H9 (cell line): ENCODE results near the gene NGRN. TPM values are rescaled to one million over a fixed set of nuclear protein-coding genes. Genes with fewer than 3 reads are reported as not detected.

ENCODE experiments used
- DNase-seq: peaks from one replicate; pipeline ENCODE4 v3.0.0-alpha.2; 2017
- H2AFZ ChIP-seq: one replicate; pipeline ENCODE4 v1.6.1; 2013; ENCODE audit warnings: mild to moderate bottlenecking, low read length, control low read depth, moderate library complexity
- H2AK5ac ChIP-seq: 2 replicates; pipeline ENCODE4 v1.6.1; 2013; ENCODE audit warnings: low read length, control low read depth, mixed read lengths; ENCODE audit not compliant: insufficient read length
- H2BK120ac ChIP-seq: one replicate; pipeline ENCODE4 v1.6.1; 2013; ENCODE audit warnings: low read depth, mild to moderate bottlenecking, low read length, control low read depth, inconsistent platforms; ENCODE audit not compliant: poor library complexity, severe bottlenecking
- H2BK12ac ChIP-seq: 2 replicates; pipeline ENCODE4 v1.6.1; 2013; ENCODE audit warnings: low read length, control low read depth, mixed read lengths, low read depth; ENCODE audit not compliant: insufficient read length
- H2BK15ac ChIP-seq: 2 replicates; pipeline ENCODE4 v1.6.1; 2013; ENCODE audit warnings: low read depth, low read length, control low read depth
- H2BK20ac ChIP-seq: one replicate; pipeline ENCODE4 v1.6.1; 2013; ENCODE audit warnings: low read depth, mild to moderate bottlenecking, low read length, control low read depth, inconsistent platforms; ENCODE audit not compliant: poor library complexity, severe bottlenecking
- H2BK5ac ChIP-seq: 2 replicates; pipeline ENCODE4 v1.6.1; 2013; ENCODE audit warnings: low read length, control low read depth, mixed read lengths; ENCODE audit not compliant: insufficient read length
- H3K14ac ChIP-seq: 2 replicates; pipeline ENCODE4 v1.6.1; 2013; ENCODE audit warnings: low read length, control low read depth; ENCODE audit not compliant: insufficient read depth
- H3K18ac ChIP-seq: 2 replicates; pipeline ENCODE4 v1.6.1; 2013; ENCODE audit warnings: low read depth, mild to moderate bottlenecking, mixed read lengths, low read length, control low read depth; ENCODE audit not compliant: insufficient read length
- H3K23ac ChIP-seq: 2 replicates; pipeline ENCODE4 v1.6.1; 2013; ENCODE audit warnings: low read length, control low read depth, mixed read lengths, low read depth; ENCODE audit not compliant: insufficient read length
- H3K23me2 ChIP-seq: 2 replicates; pipeline ENCODE4 v1.6.1; 2013; ENCODE audit warnings: low read depth, mild to moderate bottlenecking, mixed read lengths, low read length, control low read depth; ENCODE audit not compliant: insufficient read length, poor library complexity, severe bottlenecking
- H3K27ac ChIP-seq: 2 replicates; pipeline ENCODE4 v1.5.1; 2013; ENCODE audit warnings: low read length, control low read depth, mixed read lengths, low read depth; ENCODE audit not compliant: insufficient read length
- H3K27me3 ChIP-seq: 2 replicates; pipeline ENCODE4 v1.6.1; 2013; ENCODE audit warnings: low read length, control low read depth, inconsistent platforms; ENCODE audit not compliant: insufficient read depth
- H3K4ac ChIP-seq: 2 replicates; pipeline ENCODE4 v1.6.1; 2013; ENCODE audit warnings: low read depth, mild to moderate bottlenecking, control low read depth, inconsistent platforms, low read length, moderate library complexity
- H3K4me1 ChIP-seq: 2 replicates; pipeline ENCODE4 v1.6.1; 2013; ENCODE audit warnings: low read length, control low read depth, inconsistent platforms; ENCODE audit not compliant: insufficient read depth
- H3K4me2 ChIP-seq: 2 replicates; pipeline ENCODE4 v1.6.1; 2013; ENCODE audit warnings: low read length, control low read depth, mixed read lengths; ENCODE audit not compliant: insufficient read length, insufficient read depth
- H3K56ac ChIP-seq: 2 replicates; pipeline ENCODE4 v1.6.1; 2013; ENCODE audit warnings: low read depth, mild to moderate bottlenecking, mixed read lengths, low read length, control low read depth; ENCODE audit not compliant: insufficient read length
- H3K79me1 ChIP-seq: 2 replicates; pipeline ENCODE4 v1.6.1; 2013; ENCODE audit warnings: low read depth, mild to moderate bottlenecking, moderate library complexity, low read length, control low read depth, inconsistent platforms; ENCODE audit not compliant: insufficient read depth, poor library complexity, severe bottlenecking
- H3K79me2 ChIP-seq: 2 replicates; pipeline ENCODE4 v1.6.1; 2013; ENCODE audit warnings: low read length, control low read depth, inconsistent platforms; ENCODE audit not compliant: insufficient read depth
- H3K9ac ChIP-seq: 2 replicates; pipeline ENCODE4 v1.6.1; 2013; ENCODE audit warnings: low read length, control low read depth, mixed read lengths; ENCODE audit not compliant: insufficient read length; ENCODE audit errors: extremely low read depth
- H3K9me3 ChIP-seq: one replicate; pipeline ENCODE4 v1.6.1; 2013; ENCODE audit warnings: low read depth, low read length, inconsistent platforms; ENCODE audit not compliant: control insufficient read depth
- H3T11ph ChIP-seq: one replicate; pipeline ENCODE4 v1.6.1; 2013; ENCODE audit warnings: mild to moderate bottlenecking, low read length, control low read depth, inconsistent platforms
- H4K20me1 ChIP-seq: one replicate; pipeline ENCODE4 v1.6.1; 2013; ENCODE audit not compliant: control insufficient read depth, insufficient read length, insufficient read depth
- H4K5ac ChIP-seq: 2 replicates; pipeline ENCODE4 v1.6.1; 2013; ENCODE audit warnings: low read depth, mild to moderate bottlenecking, mixed read lengths, low read length, control low read depth; ENCODE audit not compliant: insufficient read length
- H4K8ac ChIP-seq: replicated peaks from 2 replicates; pipeline ENCODE4 v1.6.1; 2013; ENCODE audit warnings: low read length, control low read depth, mixed read lengths, low read depth; ENCODE audit not compliant: insufficient read length
- H4K91ac ChIP-seq: 2 replicates; pipeline ENCODE4 v1.6.1; 2013; ENCODE audit warnings: low read depth, mild to moderate bottlenecking, moderate library complexity, mixed read lengths, low read length, control low read depth; ENCODE audit not compliant: insufficient read length
- H3K27ac Mint-ChIP-seq, 3 experiments: 2 replicates in 2 of 3; 3 replicates in 1 of 3; pipeline ENCODE4 v1.8.0; 2020 to 2021; ENCODE audit warnings: mixed read lengths in 3 of 3, mild to moderate bottlenecking in 1 of 3, moderate library complexity in 1 of 3
- H3K27me3 Mint-ChIP-seq: 2 replicates; pipeline ENCODE4 v1.8.0; 2021; ENCODE audit warnings: low read depth, mild to moderate bottlenecking, moderate library complexity, mixed read lengths
- H3K36me3 Mint-ChIP-seq, 3 experiments: 2 replicates in 2 of 3; 3 replicates in 1 of 3; pipeline ENCODE4 v1.8.0; 2020 to 2021; ENCODE audit warnings: low read depth in 3 of 3, mixed read lengths in 3 of 3; ENCODE audit not compliant: insufficient read depth in 1 of 3
- H3K4me1 Mint-ChIP-seq, 2 experiments: 2 replicates each; pipeline ENCODE4 v1.8.0; 2020; ENCODE audit warnings: mixed read lengths in 2 of 2
- H3K4me3 Mint-ChIP-seq, 2 experiments: 2 replicates in 1 of 2; 3 replicates in 1 of 2; pipeline ENCODE4 v1.8.0; 2020 to 2021; ENCODE audit warnings: mild to moderate bottlenecking in 2 of 2, mixed read lengths in 2 of 2, moderate library complexity in 1 of 2
- H3K9me3 Mint-ChIP-seq, 2 experiments: 2 replicates in 1 of 2; 3 replicates in 1 of 2; pipeline ENCODE4 v1.8.0; 2020; ENCODE audit warnings: mild to moderate bottlenecking in 2 of 2, mixed read lengths in 2 of 2, moderate library complexity in 1 of 2
- WGBS: extraction: QIAGEN DNeasy Blood & Tissue Kit; methylation state at CpG from one replicate; pipeline ENCODE4 v1.1.7; 2013; ENCODE audit warnings: missing lambda C conversion rate, low lambda C conversion rate, mixed read lengths; ENCODE audit not compliant: insufficient read length; ENCODE audit errors: extremely low coverage; 5-methylcytosine and 5-hydroxymethylcytosine counted together
- total RNA-seq: library from RNA; stranded (reverse); gene quantifications from 2 replicates; pipeline ENCODE4 v1.2.1, GENCODE V29; 2021
- TF ChIP-seq, protein P1 (sequence below): fragments of 200-600 bp; sonication (generic); conservative IDR thresholded peaks from 3 replicates; pipeline ENCODE4 v1.8.0; 2021; ENCODE audit warnings: antibody characterized with exemption, mild to moderate bottlenecking

NGRN gene
- total RNA-seq, 1 experiment from 2014 or later = 79.2 TPM

DNA sequence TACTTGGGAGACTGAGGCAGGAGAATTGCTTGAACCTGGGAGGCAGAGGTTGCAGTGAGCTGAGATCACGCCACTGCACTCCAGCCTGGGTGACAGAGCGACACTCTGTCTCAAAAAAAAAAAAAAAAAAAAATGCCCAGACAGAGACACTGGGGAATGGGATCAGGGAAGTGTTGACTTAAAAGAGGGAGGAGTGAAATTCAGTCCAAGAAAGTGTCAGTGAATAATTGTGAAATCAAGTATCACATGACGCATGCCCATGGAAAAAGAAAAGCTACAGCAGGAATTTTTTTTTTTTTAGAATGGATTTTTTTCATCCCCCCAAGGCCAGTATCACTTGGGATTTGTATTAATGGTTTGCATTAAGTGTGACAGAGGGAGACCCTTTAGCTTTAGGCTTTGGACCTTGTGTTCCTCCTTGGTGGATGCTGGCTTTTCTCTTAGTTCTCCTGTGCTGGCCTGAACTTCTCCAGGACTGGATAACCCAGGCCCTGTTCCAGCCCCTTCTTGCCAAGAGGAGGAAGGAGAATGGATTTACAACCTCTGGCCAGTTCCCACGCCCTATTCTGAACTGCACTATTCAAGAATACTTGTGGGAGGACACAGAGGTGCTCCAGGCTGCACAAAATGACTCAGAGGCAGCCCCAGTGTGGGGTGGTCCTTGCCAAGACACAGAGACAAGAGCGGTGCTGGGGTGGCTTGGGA lies 50.0 kb downstream of the NGRN start:
- DNase-seq = no peak

More for the DNA sequence above, 50.0 kb downstream of the NGRN start:
- Histone ChIP-seq H3K56ac (no peak overlapping the region), H2BK5ac (no peak overlapping the region), H4K5ac (no peak overlapping the region), H3K27me3 (no peaks in the 10 kb centered on the region), H2BK20ac (no peak overlapping the region), H4K91ac (no peak overlapping the region), H3K4ac (no peak overlapping the region), H2BK15ac (no peak overlapping the region), H4K20me1 (no peaks in the 10 kb centered on the region), H3K23me2 (peaks cover 3% of the 10 kb centered on the region), H3K4me1 (no peaks in the 10 kb centered on the region), H3K9ac (no peak overlapping the region), H2BK120ac (no peak overlapping the region), H3K27ac (no peak overlapping the region), H2AFZ (no peak overlapping the region), H3K79me1 (no peaks in the 10 kb centered on the region), H3K18ac (no peak overlapping the region), H4K8ac (no peak overlapping the region), H3T11ph (no peak overlapping the region), H3K14ac (no peak overlapping the region), H3K9me3 (no peaks in the 10 kb centered on the region), H2AK5ac (no peak overlapping the region), H3K23ac (no peak overlapping the region), H3K79me2 (no peaks in the 10 kb centered on the region), H3K4me2 (no peak overlapping the region), H2BK12ac (no peak overlapping the region)
- H3K9me3 Mint-ChIP-seq = no peaks in the 10 kb centered on the region
- TF ChIP-seq, protein P1, sequence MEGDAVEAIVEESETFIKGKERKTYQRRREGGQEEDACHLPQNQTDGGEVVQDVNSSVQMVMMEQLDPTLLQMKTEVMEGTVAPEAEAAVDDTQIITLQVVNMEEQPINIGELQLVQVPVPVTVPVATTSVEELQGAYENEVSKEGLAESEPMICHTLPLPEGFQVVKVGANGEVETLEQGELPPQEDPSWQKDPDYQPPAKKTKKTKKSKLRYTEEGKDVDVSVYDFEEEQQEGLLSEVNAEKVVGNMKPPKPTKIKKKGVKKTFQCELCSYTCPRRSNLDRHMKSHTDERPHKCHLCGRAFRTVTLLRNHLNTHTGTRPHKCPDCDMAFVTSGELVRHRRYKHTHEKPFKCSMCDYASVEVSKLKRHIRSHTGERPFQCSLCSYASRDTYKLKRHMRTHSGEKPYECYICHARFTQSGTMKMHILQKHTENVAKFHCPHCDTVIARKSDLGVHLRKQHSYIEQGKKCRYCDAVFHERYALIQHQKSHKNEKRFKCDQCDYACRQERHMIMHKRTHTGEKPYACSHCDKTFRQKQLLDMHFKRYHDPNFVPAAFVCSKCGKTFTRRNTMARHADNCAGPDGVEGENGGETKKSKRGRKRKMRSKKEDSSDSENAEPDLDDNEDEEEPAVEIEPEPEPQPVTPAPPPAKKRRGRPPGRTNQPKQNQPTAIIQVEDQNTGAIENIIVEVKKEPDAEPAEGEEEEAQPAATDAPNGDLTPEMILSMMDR = no peak
- peak overlapping the region in 1 of 3 experiments; percentile 12; a peak in 1 of 7 replicates for H3K27ac Mint-ChIP-seq
- peaks cover 11 to 20% of the 10 kb centered on the region in 2 experiments for H3K4me1 Mint-ChIP-seq
- H3K36me3 Mint-ChIP-seq = no peaks in the 10 kb centered on the region
- H3K4me3 Mint-ChIP-seq = no peak overlapping the region
- H3K27me3 Mint-ChIP-seq = no peaks in the 10 kb centered on the region
- WGBS = no CpG with 5 or more reads among the region's 5 CpGs
